ENCODE results near the gene PRSS12.

DNA sequence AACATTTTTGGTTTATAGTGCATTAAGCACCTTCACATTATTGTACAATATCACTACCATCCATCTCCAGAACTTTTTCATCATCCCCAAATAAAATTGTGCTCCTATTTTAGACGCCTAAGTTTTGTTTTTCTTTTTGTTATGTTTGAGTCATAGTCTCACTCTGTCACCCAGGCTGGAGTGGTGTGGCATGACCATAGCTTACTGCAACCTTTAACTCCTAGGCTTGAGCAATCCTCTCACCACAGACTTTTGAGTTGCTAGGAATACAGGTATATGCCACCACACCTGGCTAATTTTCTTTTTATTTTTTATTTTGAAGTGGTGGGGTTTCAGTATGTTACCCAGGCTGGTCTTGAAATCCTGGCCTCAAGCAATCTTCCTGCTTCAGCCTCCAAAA, 33.9 kb downstream of the PRSS12 start:
- no peak for TF ChIP-seq ELF4 (IDR thresholded peaks at IDR 0.05)
- no peak for TF ChIP-seq TARDBP (IDR thresholded peaks at IDR 0.05)
- TF ChIP-seq BHLHE40 (IDR thresholded peaks at IDR 0.05; ENCODE audit: borderline replicate concordance): no peak
- TF ChIP-seq FOXA1 (IDR thresholded peaks at IDR 0.05): no peak
- TF ChIP-seq SUZ12 (IDR thresholded peaks at IDR 0.05): no peak
- no peak for TF ChIP-seq SP1 (IDR thresholded peaks at IDR 0.05)
- TF ChIP-seq NFRKB (IDR thresholded peaks at IDR 0.05): no peak
- no peak for TF ChIP-seq CTBP1 (IDR thresholded peaks at IDR 0.05; ENCODE audit: borderline replicate concordance)
- no peak for TF ChIP-seq FOXK2 (IDR thresholded peaks at IDR 0.05)
- TF ChIP-seq FOXM1 (IDR thresholded peaks at IDR 0.05; ENCODE audit: borderline replicate concordance): no peak
- TF ChIP-seq HDGF (IDR thresholded peaks at IDR 0.05; ENCODE audit: borderline replicate concordance): no peak

Measured in HEK293T (cell line).